ENCODE data around the gene TSNAX. TPM values are rescaled to one million over a fixed set of nuclear protein-coding genes. Genes with fewer than 3 reads are reported as not detected.

Gene TSNAX
- total and polyA plus RNA-seq, 9 of the 15 experiments (the other 6 are each of a cell fraction or from before 2014, with no cell fraction given), result 33.8 to 102 (median 61.2) TPM

GRCh38 chr1:231527586-231528171 lies 790 bp upstream of the TSNAX start (continued):
- TF ChIP-seq UBTF (IDR thresholded peaks at IDR 0.05; ENCODE audit: borderline replicate concordance in 1 of 2, low read depth in 2 of 2, low read length in 2 of 2) (0 out of 4 replicates have a peak, but pooled peaks of 1 of the 2 experiments have one; percentile 3), SRSF7 (optimal IDR thresholded peaks at IDR 0.05; ENCODE audit: low read depth, low read length) (no peak), NKRF (IDR thresholded peaks at IDR 0.05; ENCODE audit: borderline replicate concordance) (no peak), PKNOX1 (IDR thresholded peaks at IDR 0.05) (peak; percentile 51), SREBF2 (CRISPR knock-in tag; IDR thresholded peaks at IDR 0.05) (0 out of 2 replicates have a peak, but pooled peaks have one; percentile 70), ATF6 (CRISPR knock-in tag; IDR thresholded peaks at IDR 0.05) (0 out of 2 replicates have a peak, but pooled peaks have one; percentile 40), ZZZ3 (IDR thresholded peaks at IDR 0.05) (no peak), HDGF (IDR thresholded peaks at IDR 0.05) (peak; percentile 68), MBD1 (CRISPR knock-in tag; IDR thresholded peaks at IDR 0.05) (0 out of 2 replicates have a peak, but pooled peaks have one; percentile 41), PML (IDR thresholded peaks at IDR 0.05; ENCODE audit: low read length) (no peak)
